ENCODE data around the gene COMT. TPM values are rescaled to one million over a fixed set of nuclear protein-coding genes. Genes with fewer than 3 reads are reported as not detected.

Gene COMT
- total RNA-seq, 1 donor from 2014 or later, result 49.0 TPM

DNA sequence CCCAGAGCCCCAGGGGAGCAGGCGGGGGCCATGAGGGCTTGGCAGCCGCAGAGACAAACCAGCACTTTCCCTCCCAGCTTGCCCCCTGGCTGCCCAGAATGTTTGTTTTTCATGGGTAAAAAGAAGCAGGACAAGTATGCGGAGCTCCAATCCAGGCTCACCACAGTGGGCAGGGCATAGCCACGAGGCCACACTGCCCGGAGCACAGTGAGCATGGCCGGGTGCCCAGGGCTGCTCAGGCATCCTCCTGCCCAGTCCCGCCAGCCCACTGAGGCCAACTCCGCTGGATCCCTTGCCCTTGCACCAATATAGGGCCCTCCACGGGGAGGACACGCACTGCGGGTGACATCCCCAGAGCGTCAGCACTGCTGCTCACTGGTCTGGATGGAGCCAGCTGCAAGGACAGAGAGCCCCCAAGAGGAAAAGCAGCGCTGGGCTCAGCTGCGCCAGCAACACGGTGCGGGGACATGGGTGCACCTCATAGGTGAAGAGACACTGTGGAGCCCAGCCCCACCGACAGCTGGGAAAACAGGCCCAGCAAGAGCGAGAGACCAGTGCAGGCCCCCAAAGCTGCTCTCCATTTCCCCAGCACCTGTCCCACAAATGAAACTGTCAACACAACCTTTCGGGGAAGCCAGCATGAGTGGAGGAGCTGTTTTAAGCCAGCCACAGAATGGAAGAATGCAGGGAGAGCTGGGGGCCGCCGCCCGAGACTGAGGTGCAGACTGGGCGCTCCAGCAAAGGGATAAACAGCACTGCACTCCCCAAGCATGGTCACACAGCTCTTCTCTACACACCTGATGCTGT, 50.3 kb downstream of the COMT start:
- H3K27ac Mint-ChIP-seq (ENCODE audit: unreplicated experiment), result no peak overlapping the region
- no peak overlapping the region for H3K4me3 Mint-ChIP-seq (ENCODE audit: unreplicated experiment)
- no peaks in the 10 kb centered on the region for H3K4me1 Mint-ChIP-seq (ENCODE audit: unreplicated experiment)
- no peaks in the 10 kb centered on the region for H3K36me3 Mint-ChIP-seq (ENCODE audit: low read depth, unreplicated experiment)
- no peak for DNase-seq (ENCODE audit: low spot score)
- no peaks in the 10 kb centered on the region for H3K9me3 Mint-ChIP-seq (ENCODE audit: unreplicated experiment)
- H3K27me3 Mint-ChIP-seq (ENCODE audit: unreplicated experiment), result peaks cover 11% of the 10 kb centered on the region
- TF ChIP-seq, protein P1, sequence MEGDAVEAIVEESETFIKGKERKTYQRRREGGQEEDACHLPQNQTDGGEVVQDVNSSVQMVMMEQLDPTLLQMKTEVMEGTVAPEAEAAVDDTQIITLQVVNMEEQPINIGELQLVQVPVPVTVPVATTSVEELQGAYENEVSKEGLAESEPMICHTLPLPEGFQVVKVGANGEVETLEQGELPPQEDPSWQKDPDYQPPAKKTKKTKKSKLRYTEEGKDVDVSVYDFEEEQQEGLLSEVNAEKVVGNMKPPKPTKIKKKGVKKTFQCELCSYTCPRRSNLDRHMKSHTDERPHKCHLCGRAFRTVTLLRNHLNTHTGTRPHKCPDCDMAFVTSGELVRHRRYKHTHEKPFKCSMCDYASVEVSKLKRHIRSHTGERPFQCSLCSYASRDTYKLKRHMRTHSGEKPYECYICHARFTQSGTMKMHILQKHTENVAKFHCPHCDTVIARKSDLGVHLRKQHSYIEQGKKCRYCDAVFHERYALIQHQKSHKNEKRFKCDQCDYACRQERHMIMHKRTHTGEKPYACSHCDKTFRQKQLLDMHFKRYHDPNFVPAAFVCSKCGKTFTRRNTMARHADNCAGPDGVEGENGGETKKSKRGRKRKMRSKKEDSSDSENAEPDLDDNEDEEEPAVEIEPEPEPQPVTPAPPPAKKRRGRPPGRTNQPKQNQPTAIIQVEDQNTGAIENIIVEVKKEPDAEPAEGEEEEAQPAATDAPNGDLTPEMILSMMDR (IDR thresholded peaks at IDR 0.05; ENCODE audit: unreplicated experiment), result no peak

DNA sequence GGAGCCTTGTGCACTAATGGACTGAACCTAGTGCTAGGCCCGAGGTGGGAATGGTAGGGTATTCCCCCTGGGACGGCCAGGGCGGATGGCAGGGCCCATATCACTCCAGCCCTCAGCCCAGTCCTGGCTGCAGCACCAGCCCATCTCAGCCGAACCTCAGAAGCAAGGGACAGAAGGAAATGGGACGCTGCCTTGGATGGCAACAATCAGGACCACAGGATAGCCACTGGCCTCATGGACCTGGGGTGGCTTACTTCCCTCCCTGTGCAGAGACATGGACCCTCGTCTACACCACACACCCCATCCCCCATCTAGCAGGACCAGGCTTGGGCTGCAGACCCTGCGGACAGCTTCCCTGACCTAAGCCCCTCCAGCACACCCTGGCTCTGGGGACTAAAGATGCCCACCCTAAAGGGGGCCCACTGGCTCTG, 50.9 kb downstream of the COMT start:
- H3K36me3 Mint-ChIP-seq (ENCODE audit: low read depth, unreplicated experiment), result no peaks in the 10 kb centered on the region
- no peaks in the 10 kb centered on the region for H3K9me3 Mint-ChIP-seq (ENCODE audit: unreplicated experiment)
- DNase-seq (ENCODE audit: low spot score), result no peak
- TF ChIP-seq, protein P1 (IDR thresholded peaks at IDR 0.05; ENCODE audit: unreplicated experiment), result no peak
- H3K27me3 Mint-ChIP-seq (ENCODE audit: unreplicated experiment), result peaks cover 13% of the 10 kb centered on the region
- no peak overlapping the region for H3K27ac Mint-ChIP-seq (ENCODE audit: unreplicated experiment)
- H3K4me1 Mint-ChIP-seq (ENCODE audit: unreplicated experiment), result no peaks in the 10 kb centered on the region
- no peak overlapping the region for H3K4me3 Mint-ChIP-seq (ENCODE audit: unreplicated experiment)

DNA sequence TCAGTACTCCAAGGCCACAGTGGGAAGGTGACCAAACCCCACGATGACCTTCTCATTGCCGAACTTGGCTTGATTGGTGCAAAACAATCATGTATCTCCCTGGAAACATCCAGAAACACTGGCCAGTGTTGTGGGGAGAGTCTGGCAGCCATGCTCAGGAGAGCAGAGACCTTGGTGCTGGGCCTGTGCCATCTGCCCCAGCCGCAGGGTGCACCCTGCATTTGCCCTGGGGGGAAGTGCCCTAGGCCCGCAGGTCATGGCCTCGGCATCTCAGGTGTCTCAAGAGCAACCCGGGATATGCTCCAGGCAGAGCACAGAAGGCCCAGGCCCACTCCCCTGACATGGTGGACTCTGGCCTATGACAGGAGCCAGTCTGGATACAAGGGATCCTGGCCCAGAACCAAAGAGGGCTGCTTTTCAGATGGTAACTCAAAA, 51.4 kb downstream of the COMT start:
- Mint-ChIP-seq H3K4me1 (ENCODE audit: unreplicated experiment) (no peaks in the 10 kb centered on the region), H3K36me3 (ENCODE audit: low read depth, unreplicated experiment) (no peaks in the 10 kb centered on the region), H3K27me3 (ENCODE audit: unreplicated experiment) (peaks cover 13% of the 10 kb centered on the region), H3K27ac (ENCODE audit: unreplicated experiment) (no peak overlapping the region), H3K4me3 (ENCODE audit: unreplicated experiment) (no peak overlapping the region), H3K9me3 (ENCODE audit: unreplicated experiment) (no peaks in the 10 kb centered on the region)
- TF ChIP-seq, protein P1 (IDR thresholded peaks at IDR 0.05; ENCODE audit: unreplicated experiment), result no peak
- no peak for DNase-seq (ENCODE audit: low spot score)

DNA sequence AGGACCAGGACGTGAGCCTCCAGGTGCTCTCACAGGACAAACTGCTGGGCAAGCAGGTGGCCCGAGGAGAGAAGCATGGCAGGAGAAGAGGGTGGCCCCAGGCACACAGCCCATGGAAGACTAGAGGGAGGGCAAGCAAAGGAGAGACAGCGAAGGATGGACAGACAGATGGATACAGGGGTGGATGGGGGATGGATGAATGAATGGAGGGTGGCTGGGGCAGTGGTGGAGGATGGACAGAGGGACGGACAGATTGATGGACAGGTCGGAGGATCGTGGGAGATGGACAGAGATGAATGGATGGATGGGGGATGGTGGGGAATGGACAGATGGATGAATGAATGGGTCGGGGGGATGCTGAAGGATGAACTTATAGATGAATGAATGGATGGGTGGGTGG, 52.4 kb downstream of the COMT start:
- H3K4me1 Mint-ChIP-seq (ENCODE audit: unreplicated experiment), result peaks cover 5% of the 10 kb centered on the region
- no peak overlapping the region for H3K27ac Mint-ChIP-seq (ENCODE audit: unreplicated experiment)
- no peak overlapping the region for H3K4me3 Mint-ChIP-seq (ENCODE audit: unreplicated experiment)
- TF ChIP-seq, protein P1 (IDR thresholded peaks at IDR 0.05; ENCODE audit: unreplicated experiment), result no peak
- no peaks in the 10 kb centered on the region for H3K9me3 Mint-ChIP-seq (ENCODE audit: unreplicated experiment)
- peaks cover 15% of the 10 kb centered on the region for H3K27me3 Mint-ChIP-seq (ENCODE audit: unreplicated experiment)
- H3K36me3 Mint-ChIP-seq (ENCODE audit: low read depth, unreplicated experiment), result no peaks in the 10 kb centered on the region
- DNase-seq (ENCODE audit: low spot score), result no peak

DNA sequence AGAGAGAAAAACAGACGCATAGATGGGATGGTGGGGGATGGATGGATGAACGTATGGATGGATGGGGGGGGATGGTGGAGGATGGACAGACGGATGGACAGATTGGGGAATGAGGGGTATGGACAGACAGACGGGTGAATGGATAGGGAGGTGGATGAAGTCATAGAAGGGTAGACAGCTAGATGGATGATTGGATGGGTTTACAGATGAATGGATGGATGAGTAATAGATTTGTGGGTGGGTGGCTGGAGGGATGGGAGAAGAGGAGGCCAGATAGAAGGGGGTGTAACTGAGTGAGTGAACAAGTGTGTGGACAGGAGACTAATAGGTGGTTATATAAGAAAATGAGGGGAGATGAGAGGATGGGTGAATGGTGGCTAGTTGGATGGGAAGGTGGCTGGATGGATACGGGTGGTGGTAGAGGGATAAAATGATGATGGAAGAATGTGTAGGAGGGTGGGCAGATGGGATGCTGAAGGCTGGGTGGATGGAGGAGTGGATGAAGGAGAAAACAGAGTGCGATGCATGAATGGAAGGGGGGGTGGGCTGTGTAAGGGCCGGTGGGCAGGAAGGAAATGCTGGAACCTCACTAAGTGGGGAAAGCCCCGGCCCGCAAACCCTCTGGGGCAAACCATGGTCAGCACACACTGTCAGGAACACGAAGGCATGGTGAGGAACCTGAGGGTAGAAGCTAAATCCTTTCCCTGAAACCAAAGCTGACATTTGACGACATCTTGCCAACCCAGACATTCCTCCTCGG, 53.5 kb downstream of the COMT start:
- Mint-ChIP-seq H3K27ac (ENCODE audit: unreplicated experiment) (peak overlapping the region; percentile 57), H3K9me3 (ENCODE audit: unreplicated experiment) (no peaks in the 10 kb centered on the region), H3K4me1 (ENCODE audit: unreplicated experiment) (peaks cover 6% of the 10 kb centered on the region), H3K27me3 (ENCODE audit: unreplicated experiment) (peaks cover 11% of the 10 kb centered on the region), H3K4me3 (ENCODE audit: unreplicated experiment) (no peak overlapping the region), H3K36me3 (ENCODE audit: low read depth, unreplicated experiment) (no peaks in the 10 kb centered on the region)
- DNase-seq (ENCODE audit: low spot score), result no peak
- TF ChIP-seq, protein P1 (IDR thresholded peaks at IDR 0.05; ENCODE audit: unreplicated experiment), result no peak
